HG03342 (cell line): ENCODE data around the gene NAIF1.

ENCODE experiments used
- ATAC-seq: cut with Tn5 transposase; IDR thresholded peaks from one replicate; pipeline ENCODE4 v1.9.1; 2021; ENCODE audit warnings: mild to moderate bottlenecking, moderate library complexity; ENCODE audit not compliant: unreplicated experiment

The NAIF1 gene

DNA sequence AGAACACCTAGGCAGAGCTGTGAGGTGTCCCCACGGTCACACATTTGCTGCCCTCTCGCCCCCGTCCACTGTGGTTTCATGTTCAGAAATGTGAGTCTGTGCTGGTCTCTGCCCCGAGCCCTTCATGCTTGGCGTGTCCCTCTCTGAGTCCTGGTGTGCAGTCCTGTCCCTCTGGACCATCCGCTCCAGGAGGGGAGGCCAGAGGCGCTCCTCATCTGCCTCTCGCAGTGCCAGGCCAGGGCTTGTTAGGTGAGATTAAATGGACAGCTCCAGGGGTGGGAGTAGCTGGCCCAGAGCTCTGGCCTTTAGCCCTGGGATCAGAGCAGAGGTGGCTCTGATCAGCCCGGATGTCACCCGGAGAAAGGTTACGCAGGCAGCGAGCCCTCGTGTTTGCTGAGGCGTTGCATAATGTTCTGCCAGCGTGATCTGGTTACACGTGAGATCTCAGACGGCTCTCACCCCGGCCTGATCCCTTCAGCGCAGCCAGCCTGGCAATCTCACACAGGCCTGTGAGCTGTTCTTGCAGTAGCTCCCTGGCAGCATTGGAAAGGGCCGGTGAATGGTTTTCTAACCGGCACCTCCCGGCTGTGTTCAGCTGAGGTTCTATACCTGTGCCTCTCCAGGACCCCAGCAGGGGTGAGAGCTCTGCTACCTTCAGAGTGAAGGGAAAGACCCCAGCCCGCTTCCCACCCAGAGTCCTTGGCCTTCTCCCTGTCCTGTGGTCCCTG is 35.9 kb upstream of the NAIF1 start:
- ATAC-seq, result no peak

DNA sequence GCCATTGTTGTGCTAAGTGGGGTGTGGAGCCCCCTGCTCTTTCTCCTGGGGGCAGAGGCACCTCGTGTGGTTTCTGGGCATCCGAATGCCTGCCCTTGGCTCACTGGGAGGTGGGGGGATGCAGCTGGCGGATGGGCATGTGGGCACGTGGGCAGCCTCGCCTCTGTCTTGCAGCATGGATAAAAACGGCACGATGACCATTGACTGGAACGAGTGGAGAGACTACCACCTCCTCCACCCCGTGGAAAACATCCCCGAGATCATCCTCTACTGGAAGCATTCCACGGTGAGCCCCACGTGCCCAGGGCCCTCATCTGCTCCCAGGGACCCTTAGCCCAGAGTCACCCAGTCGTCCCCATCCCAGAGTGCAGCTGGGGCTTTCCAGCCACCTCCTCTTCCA is 35.1 kb upstream of the NAIF1 start:
- ATAC-seq, result no peak

DNA sequence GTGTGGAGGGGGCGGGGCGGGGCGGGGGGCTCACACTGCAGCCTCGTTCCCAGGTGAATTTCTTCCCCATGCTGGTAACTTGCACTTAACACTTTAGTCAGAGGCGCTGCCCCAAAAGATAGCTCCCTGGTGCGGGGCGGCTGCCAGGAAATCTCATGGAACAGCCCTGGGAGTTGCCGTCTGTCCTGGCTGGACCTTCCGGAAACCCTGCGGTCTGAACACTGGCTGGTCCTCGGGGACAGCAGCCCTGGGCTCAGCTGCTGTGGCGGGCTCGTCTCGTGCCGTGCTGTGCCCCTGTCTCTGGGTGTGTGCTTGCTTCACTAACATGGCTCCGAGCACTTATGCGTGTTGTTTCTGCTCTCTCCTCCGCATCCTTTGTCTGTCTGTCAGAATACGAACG is 34.6 kb upstream of the NAIF1 start:
- ATAC-seq, result no peak

DNA sequence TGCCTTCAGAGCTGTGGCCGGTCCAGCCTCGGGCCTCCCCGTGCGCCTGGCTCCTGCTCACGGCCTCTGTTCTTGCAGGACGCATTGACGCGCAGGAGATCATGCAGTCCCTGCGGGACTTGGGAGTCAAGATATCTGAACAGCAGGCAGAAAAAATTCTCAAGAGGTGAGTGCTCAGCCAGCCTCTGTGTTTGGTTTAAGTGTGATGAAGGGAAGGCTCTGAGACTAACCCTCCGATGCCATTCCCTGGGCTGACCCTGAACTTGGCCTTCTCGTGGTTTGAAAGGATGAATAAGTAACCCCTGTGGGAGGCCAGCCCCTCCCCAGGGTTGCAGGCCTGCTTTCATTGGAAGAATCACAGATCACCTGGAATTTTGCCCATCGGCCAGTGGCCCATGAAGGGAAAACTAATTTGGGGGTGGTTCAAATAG is 34.1 kb upstream of the NAIF1 start:
- no peak for ATAC-seq

DNA sequence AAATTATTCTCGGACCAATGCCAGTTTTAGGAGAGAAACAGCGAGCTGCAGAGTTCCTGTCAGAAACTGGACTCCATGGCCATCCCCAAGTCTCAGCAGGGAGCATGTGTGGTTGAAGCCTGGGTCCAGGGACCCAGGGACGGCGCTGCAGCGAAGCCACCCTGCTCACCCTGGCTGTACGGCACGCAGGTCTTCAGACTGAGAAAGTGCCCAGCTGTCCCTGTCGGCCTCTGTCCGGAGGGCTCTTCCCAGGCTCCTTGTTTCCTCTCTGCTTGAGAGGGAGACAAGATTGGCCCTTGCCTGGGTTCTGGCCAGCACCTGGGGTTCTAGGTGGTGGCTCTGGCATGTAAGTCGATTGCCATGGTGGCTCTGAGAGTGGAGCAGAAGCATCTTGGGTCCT is 33.5 kb upstream of the NAIF1 start:
- no peak for ATAC-seq

DNA sequence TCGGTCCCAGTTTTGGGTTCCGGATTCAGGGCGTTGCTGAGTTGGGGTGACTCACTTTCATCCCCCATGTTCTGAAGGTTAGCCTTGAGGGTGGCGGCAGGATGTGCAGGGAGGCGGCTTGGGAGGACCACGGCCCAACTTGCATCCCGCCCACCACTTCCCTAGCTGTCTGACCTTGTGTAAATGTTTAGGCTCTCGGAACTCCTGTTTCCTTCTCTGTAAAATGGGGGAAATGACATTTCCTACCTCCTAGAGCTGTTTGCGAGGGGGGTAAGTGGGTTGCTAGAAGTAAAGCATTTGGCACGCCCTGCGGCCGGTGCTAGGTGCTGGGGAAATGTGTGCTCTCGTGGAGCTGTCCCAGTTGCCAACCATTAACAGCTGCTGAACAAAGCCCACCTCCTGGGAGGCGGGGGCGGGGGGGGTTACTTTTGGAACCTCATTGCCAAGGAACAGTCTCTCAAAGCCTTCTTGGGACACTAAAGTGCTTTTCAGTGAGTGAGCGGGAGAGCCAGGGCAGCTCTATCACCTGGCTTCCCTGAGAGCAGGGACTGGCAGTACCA is 32.9 kb upstream of the NAIF1 start:
- no peak for ATAC-seq

DNA sequence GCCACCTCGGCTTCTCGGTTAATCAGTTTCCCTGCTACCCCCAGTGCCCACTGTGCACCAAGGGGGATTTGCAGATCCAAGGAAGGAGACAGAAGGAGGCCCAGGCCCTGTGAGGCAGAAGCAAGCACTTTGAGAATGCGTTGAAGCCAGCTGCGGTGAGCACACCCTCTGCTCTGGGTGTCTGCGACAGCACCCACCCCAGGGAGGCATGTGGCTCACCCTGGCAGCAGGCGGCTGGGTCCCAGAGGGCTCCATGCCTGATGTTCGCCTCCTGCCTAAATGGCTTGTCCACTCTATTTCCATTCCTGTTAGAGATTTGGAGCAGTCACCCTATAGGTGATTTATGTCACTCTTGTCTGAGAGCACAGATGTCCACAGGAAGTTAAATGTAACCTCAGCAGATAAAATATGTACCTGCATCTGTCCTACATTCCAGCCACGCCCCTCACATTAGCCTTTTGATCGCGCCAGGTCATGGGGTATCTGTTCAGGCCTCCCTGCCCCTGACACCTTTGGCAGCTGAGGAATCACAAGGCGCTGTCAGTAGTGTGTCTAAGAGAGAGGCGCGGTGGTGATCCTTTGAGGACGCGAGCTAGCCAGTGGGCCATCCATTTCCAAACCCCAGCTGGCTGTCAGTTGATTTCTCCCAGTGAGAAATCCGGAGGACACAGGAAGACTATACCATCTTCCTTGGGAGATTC is 32.3 kb upstream of the NAIF1 start:
- no peak for ATAC-seq

DNA sequence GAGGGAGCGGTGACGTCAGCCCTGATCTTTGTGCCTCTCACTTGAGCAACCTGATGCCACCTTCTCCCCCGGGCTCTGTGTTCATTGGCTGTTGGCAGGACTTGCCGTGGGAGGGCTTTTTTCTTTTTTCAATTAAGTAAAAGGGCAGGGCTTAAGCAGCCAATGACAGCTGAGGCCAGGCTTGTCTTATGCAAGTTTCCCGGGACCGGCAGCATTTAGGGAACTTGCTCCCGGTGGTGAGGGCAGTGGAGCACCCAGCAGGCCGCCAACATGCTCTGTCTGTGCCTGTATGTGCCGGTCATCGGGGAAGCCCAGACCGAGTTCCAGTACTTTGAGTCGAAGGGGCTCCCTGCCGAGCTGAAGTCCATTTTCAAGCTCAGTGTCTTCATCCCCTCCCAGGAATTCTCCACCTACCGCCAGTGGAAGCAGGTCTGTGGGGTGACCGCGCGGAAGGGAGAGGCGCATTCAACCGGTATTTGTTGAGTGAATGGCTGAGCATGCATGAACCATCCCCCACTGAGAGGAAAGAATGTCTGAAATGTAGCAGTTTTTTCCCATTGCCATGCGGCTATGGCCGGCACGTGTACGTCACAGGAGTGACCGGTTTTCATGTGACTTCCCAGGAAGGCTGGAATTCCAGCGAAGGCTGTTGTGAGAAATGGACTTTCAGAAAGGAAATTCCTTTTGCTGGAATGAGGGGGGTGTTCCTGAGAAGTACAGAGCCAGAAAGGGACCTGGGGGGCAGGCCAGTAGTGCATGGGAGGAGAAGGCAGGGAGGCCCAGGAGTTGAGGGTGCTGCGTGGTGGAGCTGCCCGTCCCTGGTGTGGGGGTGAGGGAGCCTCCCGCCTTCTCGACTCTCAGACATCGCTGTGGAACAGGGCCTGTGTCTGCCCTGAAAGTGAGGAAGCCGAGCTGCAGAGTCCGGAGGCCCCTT is 31.4 kb upstream of the NAIF1 start:
- no peak for ATAC-seq

DNA sequence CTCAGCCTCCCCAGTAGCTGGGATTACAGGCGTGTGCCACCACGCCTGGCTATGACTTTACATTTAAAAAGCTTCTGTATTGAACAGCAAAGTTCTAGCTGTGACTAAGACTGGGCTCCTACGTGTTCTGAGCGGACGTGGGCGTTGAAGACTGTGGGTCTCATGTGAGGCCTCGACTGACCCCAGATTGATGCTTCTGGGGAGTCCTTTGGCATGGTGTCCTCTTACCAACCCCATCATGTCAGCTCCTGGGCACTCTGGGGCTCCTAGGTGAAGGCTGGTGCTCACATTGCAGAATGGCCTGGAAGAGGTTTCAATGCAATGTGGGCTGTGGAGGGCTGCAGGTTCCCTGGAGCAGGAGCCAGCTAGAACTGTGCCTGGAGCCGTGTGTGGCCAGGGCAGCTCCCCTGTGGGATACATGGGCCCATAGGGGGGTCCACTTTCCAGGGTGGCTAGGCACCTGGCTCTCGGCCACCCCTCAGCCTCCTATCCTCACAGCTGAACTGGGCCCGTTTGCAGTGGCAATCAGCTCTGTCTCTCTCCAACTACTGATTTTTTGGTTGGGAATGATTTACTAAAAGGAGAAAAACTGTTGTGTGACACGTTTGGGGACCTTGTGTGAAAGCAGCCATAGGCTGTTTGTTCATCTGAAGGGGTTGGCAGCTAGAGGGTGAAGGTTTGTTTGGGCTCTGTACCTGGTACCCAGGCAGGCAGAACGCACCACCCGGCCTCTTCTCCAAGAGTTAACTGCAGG is 30.6 kb upstream of the NAIF1 start:
- no peak for ATAC-seq

DNA sequence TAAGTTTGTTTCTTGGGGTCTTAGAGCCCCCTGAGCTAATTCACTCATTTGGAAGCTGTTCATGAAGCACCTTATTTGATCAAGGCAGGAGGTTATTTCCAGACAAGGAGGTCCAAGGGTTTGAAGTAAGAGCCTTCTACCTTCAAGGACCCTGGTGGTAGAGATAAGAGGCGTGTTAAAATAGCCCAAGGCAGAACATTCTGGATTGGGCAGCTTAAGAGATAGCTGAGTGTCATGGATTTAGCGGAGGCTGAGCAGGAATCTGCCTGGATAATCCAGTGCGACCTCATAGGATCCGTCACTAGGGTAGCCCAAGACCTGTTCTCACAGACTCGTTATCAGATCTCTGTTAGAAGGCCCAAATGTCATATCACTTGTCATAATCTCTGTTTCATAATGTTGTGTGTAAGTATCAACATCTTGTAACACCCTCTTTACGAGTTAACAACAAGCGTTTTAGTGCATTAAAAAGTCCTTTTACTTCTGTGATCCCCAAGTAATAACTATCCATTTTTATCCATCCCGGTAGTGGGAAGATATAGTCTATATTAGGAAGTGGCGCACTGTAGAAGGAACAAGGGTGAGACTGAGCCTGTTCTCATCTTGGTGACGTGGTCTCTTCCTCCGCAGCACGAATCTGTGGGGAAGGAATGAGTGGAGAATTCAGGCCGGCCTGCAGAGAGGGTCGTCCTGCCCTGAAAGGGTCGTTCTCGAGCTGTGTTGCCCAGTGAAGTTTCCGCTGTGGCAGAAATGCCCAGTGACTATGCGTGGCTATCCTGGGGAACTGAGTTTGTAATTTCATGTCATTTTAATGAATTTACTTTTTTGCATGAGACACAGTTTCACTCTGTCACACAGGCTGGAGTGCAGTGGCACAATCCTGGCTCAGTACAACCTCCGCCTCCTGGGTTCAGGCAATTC is 29.8 kb upstream of the NAIF1 start:
- ATAC-seq, result no peak

DNA sequence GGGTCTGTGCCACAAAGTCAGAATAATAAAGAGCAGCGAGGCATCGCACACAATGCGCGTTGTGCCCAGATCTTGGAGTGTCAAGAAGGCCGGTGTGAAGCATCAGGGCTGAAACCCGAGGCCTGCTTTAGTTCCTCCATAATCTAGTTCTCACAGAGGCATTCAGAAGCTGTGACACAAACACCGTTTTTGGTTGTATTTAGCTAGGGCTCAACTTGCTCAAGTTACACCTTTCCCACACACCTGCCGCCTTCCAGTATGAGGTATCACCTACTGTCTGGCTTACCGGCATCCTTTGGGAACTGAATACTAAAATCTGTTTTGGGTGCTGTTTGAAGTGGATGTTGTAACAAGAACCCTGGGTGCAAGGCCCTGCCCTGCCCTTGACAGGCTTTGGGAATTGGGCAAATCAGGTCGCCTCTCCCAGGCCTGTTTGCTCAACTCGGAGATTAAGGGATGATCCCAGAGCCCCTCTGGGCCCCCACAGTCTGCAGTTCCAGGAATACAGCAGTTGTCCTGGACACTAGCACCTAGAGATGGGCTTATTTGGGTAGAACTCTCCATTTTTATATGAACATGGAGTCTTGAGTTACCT is 27.9 kb upstream of the NAIF1 start:
- no peak for ATAC-seq

DNA sequence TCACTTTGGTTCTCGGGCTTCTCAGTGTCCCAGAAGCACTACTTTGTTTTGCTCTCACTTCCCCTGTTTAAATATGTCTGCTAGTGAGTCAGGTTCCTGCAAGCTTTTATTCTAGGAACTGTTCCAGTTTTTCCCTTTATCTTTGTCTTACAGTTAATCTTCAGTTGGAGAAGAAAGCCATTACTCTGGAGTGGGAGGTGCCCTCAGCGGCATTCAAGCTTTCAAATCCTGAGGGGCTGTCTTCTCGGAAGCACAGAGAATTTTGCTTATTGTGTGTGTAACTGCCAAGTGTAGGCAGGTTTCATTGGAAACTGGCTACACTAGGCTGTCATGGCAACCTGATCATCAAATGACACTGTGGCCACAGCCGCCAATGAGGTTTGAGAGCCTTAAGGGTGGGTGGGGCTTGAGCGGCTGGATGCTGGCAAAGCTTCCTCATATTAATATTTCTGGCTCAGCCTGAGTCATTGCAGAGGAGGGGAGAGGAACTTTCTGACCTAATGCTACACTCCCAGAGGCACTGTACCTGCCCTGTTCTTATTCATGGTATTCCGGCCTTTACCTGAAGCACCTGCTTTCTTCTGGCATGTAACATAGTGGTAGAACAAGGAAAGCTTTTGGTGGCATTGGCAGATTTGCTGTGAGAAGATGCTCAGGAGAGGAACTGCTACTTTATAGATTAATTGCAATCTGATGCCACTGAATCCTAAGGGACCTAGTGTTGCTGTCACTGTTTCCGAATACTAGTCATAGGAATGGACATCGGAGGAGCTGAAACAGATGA is 27.2 kb upstream of the NAIF1 start:
- peak; percentile 85 for ATAC-seq

DNA sequence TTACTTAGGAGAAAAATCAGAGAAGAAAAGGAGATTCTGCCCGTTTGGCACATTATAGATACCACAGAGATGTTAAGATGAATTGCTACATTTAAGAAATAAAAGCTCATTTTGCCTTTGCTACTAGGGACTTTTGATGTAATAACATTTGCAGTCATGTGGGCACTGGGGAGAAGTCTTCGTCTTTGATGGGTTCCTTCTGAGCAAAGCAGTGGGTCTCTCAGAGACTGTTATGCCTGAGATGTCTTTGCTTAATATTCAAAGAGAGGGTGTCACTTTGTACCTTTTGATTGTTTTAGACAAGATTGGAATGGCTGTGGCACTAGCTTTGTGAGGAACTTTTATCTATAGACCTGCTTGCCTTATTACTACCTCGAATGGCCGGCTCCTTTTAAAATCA is 25.9 kb upstream of the NAIF1 start:
- ATAC-seq, result no peak

DNA sequence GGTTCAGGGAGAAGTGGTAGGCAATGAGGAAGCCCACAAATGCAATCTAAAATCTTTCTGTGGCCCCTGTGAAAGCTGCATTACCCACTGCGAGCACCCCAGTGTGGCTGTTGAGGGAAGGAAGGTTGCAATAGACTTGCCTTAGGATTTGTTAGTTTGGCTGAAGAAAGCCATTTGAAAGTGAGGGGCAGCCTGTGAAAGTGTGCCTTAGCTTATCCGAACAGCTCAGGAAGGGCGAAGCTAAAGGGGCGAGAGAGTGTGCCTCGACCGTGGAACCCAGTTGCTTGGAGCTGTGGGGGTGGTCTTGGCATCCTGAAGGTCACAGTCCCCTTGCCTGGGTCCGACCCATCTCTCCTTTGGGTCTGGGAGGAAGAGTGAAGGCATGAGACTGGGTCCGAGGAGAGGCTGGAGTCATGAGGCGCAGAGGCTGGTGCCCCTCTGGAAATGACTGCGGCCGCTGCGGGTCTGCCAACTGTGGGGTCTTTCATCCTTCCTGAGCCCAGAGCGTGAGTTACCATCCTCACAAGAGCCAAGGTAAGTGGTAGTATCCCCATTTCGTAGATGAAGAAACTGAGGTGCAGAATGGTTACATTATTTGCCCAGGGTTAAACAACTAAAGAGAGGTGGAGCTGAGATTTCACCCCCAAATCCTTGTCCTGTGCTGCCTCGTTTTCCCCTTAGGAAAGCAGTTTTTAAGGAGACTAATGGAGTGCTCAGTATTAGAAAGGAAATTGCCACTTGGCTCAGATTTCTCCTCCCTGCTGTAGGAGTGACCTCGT is 25.3 kb upstream of the NAIF1 start:
- ATAC-seq, result no peak

DNA sequence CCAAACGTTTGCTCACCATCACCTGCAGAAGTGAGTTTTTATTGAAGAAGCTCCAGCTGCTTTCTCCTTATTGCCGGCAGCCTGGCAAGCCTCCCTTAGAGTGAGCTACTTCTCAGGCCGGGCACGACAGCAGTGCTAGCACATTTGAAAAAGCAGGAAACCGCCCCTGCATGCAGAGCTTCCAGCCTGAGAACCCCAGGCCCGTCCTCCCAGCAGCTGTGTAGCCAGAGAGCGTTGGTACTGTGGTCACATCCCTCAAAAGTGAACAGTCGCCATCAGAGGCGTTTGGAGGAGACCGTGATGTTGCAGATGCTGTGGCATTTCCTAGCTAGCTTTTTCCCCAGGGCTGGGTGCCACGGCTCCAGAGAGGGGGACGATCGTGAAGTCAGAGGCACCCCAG is 24.5 kb upstream of the NAIF1 start:
- no peak for ATAC-seq

DNA sequence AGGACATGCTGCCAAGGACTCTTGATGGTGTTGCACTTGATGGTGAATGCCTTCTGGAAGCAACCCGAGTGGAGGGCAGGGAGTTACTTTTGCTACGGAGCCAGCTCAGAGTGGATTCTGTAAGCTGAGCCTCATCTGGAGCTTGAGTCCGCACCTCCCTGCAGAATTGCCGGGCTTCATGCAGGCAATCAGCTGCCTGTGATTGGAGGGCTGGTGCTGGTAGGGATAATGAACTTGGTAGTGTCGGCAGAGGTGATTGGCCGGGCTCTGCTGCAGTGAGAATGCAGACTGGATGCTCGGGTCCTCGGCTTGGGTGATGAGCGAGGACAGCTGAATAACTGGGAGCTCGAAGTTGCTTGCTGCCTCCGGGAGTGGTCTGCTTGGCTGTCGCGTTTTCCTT is 24.0 kb upstream of the NAIF1 start:
- ATAC-seq, result no peak

DNA sequence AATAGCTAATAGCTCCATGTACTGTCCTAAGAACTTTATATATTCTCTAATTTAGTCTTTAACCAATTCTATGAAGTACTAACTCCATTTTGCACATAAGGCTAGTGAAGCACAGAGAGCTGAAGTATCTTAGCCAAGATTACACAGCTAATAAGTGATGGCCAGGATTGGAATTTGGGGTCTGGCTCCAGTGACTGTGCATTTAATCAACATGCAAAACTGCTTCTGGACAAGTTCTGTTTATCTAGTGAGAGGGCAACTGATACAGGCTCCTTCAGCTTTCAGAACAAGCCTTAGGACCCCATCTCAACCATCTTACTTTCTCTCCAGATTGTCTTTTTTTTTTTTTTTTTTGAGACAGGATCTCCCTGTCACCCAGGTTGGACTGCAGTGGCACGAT is 22.2 kb upstream of the NAIF1 start:
- ATAC-seq, result no peak
